Activated CD4-positive, CD25-positive, alpha-beta regulatory T cell treated with anti-CD3 and anti-CD28 coated beads, Interleukin-2, amount 50 U/mL, for 72 hours (primary cell): ENCODE results near the gene UBAP1.
"Not testable (repeated sequence)": the region's sequence is repeated elsewhere in the genome, so short reads cannot be mapped to it uniquely, and the experiment has no call there.

Experiments
- DNase-seq: peaks from one replicate; pipeline ENCODE4 v3.0.0; 2021

Gene UBAP1

DNA sequence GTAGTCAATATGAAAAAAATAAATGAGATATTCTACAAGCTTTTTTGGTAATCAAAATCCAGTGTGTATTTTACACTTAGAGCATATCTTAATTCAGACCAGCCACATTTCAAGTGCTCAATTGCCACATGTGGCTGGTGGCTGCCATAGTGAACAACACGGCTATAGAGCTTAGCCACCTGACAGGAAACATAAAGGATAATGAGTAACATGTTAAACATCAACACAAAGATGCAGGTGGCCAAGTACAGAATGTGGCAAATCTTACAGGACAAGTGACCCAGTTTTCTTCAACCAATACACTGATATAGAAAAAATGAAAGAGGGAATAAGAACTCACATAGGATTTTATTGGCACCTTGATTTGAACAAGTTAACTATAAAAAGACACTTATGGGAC, 88.8 kb downstream of the UBAP1 start:
- no peak for DNase-seq

DNA sequence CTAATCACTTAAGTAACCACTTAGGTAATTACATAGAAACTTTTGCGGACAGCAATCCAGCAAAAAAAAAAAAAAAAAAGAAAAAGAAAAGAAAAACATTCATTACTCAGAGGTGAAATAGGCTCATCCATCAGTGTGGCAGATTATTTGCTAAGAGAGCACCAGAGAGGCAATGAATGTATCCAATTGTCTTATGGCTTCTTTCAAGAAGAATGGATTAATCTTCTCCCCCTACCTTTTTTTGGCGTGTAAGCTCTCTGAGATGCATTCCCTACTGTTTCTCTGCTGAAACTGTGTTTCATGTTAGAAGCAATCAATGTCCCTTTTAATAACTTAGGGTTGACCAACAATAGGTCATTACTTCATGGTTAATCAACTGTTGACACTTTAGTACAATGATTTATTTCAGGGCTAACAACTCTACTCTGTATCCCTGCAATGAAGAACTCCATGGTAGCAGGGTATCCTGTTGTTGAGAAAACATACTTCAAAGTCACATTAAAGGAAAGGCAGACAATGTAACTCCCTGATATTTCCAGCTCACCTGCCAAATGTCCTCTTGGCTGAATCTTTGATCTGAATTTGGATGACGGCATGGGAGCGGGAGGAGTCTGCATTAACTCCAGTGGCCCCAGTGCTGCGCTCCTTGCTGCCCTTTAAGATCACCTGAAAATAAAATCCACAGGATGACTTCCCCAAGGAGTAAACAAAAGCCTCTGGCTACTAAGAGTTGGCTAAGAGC, 92.6 kb downstream of the UBAP1 start:
- no peak for DNase-seq

DNA sequence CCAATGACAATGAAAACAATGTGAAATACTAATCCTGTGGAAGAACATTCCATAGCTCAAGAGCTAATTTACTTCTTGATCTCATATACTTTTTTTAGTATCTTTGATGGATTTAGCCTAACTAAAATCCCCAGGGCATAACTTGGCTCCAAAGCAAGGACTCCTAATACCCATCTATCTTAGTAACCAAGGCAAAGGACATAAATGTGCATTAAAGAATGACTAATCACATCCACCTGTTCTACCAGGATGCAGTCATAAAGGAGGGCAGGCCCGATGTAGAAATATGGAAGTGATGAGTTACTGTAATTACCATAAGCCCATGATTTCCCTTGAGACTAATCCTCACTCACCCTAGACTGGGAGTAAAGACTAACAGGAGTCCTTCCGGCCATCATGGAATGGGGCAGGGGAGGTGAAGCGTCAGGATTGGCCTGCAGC, 93.3 kb downstream of the UBAP1 start:
- no peak for DNase-seq

DNA sequence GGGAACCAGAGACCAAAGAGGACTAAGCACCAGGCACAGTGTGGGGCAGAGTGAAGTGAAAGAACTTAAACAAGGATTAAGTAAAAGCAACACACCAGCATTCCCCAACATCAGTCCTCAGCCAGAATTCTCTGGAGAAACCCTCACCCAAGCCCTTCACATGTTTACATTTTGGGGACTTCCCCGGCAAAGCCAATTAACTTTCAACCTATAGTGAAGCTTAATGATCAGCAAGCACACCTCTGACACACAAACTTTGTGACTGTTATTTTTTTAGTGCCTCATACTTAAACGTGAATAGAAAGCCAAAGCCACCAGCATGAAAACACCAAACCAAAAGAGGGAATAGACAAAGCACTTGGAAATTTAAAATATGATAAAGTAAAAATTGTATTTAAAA, 94.7 kb downstream of the UBAP1 start:
- DNase-seq = not testable (repeated sequence)

DNA sequence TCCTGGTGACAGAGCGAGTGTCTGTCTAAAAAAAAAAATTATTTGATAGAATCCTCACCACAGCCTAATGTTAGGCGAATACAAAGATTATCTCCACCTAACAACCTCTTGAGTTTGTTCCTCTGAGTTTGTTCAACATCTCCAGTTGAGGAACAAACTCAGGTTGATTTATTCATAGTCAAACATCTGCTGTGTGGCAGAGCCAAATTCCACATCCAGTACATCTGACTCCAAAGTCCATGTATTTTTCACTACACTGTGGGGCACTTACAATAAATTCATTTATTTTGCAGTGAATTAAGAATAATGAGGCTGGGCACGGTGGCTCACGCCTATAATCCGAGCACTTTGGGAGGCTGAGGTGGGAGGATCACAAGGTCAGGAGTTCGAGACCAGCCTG, 97.0 kb downstream of the UBAP1 start:
- no peak for DNase-seq

DNA sequence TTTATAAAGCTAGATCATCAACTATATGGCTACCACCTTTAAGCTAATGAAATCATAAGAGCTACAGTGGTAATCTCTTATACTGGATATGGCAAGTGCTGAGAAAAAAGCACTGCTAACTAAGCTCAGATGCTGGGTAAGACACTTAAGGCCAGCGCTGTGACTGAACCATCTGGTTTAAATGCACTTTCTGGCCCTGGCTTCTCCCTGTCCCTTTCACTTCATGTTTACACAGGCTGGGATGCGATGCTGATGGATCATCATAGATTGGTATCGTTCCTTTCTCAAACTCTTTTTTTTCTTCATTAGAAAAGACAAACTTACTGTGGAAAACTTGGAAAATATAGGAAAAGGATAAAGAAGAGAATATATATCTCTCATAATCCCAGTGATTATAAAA, 97.9 kb downstream of the UBAP1 start:
- no peak for DNase-seq

DNA sequence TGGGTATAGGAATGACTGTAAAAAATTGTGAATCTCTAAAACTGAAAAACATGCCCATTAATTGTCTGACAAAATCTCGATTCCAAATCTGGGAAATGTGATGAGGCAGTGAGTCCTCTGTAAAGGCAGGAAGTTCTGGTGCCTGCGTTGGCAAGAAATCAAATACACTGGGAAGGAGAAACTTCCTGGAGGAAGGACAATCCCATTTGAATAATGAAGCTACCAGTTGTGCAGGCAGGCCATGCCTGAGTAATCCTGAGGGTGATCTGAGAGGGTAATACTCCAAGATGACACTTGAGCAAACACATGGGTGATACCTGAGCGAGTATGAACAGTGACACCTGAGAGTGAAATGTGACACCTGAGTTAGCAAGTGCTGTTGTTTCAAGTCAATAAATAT, 100.6 kb downstream of the UBAP1 start:
- DNase-seq = no peak

DNA sequence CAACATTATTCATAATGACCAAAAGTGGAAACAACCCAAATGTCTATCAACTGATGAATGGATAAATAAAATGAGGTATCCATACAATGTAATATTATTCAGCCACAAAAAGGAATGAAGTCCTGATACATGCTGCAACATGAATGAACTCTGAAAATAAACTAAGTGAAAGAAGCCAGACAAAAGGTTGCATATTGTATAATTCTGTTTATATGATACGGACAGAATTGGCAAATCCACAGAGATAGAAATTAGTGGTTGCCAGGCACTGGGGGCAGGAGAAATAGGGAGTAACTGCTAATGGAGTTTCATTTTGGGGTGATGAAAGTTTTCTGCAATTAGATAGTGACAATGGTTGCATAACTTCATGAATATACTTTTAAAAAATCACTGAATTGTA, 103.3 kb downstream of the UBAP1 start:
- DNase-seq = no peak

DNA sequence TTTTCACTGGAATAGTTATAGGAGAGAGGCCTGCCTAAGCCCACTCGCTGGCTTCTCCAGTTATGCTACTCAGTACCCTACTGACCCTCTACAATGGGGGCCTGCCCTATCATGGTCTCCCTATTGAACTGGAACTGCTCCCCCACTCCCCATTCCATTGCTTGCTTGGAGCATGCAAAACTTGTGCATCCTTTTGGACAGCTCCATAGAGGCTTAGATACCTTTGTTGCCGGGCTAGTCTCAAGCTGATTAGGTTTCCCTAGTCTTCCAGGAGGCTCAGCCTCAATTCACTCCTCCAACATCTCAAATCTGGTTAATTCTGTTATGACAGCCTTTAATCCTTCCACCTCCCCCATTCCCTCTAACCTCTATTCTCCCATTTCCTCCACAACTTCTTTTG, 110.3 kb downstream of the UBAP1 start:
- DNase-seq = no peak

DNA sequence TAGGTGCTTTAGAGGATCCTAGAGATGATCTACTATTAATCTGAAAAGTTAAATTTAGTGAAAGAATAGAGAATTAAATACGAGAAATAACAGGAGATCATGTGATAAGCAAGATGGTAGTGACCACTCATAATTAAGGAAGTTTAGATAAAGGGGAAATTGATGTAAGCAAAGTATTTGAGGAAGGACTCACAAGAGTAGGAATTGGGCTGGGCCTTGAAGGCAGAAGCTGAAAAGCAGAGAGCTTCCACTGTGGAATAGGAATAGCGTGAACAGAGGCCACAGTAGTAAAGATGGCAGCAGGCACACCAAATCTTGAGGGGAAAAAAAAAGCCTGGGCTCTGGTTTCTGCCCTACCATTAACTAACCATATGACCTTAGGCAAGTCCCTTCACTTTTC, 112.2 kb downstream of the UBAP1 start:
- no peak for DNase-seq

DNA sequence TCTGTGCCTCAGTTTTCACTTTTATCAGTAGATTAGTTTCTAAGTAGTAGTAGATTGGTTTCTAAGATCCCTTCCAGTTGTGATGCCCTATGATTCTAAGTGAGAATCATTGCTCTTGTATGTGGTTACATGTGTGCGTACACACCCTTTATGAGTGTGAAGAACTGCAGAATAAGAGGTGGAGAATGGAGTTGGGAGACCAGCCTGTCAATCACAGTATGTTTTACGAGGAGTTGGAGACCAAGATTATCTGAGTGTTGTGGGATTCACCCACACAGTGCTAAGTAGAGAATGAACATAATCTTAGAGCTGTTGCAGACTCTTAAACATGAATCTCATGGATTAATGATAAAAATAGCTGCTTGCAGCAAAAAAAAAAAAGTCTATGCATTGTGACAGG, 112.6 kb downstream of the UBAP1 start:
- no peak for DNase-seq

DNA sequence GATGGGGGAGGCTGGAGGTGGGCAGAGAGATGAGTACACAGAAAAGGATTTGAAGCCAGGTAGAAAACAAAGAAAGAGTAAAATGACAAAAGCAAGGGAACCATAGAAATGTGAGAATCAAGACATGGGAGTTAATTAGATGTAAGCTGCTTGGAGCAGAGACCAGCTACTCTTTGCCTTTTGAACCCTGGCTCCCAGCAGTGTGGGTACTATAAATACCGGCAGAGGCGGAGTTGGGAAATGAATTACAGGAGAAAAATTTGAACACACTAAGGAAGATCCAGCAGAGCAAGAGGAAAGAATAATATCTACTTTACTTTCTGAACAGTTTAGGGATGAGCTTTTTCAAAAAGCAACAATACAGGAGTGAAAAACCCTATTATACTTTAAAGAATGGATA, 113.7 kb downstream of the UBAP1 start:
- DNase-seq = no peak

DNA sequence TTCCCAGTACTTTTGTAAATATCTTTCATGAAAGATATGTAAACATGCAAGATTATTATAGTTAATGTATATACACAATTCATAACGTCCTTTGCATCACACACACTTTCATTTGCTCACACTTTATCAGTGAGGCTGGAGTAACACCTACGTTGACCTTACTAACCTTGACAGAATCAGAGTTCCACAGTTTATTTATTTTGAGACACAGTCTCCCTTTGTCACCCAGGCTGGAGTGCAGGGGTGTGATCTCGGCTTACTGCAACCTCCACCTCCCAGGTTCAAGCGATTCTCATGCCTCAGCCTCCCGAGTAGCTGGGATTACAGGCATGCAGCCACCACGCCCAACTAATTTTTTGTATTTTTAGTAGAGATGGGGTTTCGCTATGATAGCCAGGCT, 122.2 kb downstream of the UBAP1 start:
- DNase-seq = not testable (repeated sequence)
